Thymus (tissue), 11 donors: ENCODE measurements around the gene LRRC8E. TPM values are rescaled to one million over a fixed set of nuclear protein-coding genes. Genes with fewer than 3 reads are reported as not detected.

Source experiments
- DNase-seq, 9 donors: peaks; one replicate each; pipeline ENCODE4 v3.0.0-alpha.2; 2013; ENCODE audit warnings: low spot score in 9 of 9, low read depth in 6 of 9, missing footprints in 1 of 9
- H3K27ac ChIP-seq, 2 donors: one replicate each; pipeline ENCODE4 v1.5.1; 2013; ENCODE audit warnings: control low read depth in 1 of 2, low read depth in 1 of 2, low read length in 1 of 2, mild to moderate bottlenecking in 1 of 2, moderate library complexity in 1 of 2
- H3K27me3 ChIP-seq, 2 donors: one replicate each; pipeline ENCODE4 v1.5.1; 2013; ENCODE audit warnings: low read length in 1 of 2; ENCODE audit not compliant: control insufficient read depth in 2 of 2, insufficient read depth in 1 of 2
- H3K36me3 ChIP-seq, 2 donors: one replicate each; pipeline ENCODE4 v1.5.1; 2013; ENCODE audit warnings: low read length in 1 of 2, mild to moderate bottlenecking in 1 of 2, moderate library complexity in 1 of 2; ENCODE audit not compliant: control insufficient read depth in 2 of 2, insufficient read depth in 2 of 2
- H3K4me1 ChIP-seq, 2 donors: one replicate each; pipeline ENCODE4 v1.5.1; 2013; ENCODE audit warnings: low read length in 2 of 2; ENCODE audit not compliant: control insufficient read depth in 2 of 2, insufficient read depth in 2 of 2
- H3K4me3 ChIP-seq, 2 donors: one replicate each; pipeline ENCODE4 v1.5.1; 2013; ENCODE audit warnings: low read length in 2 of 2, control low read depth in 1 of 2, mild to moderate bottlenecking in 1 of 2
- H3K9me3 ChIP-seq, 2 donors: one replicate each; pipeline ENCODE4 v1.5.1; 2013; ENCODE audit warnings: low read length in 1 of 2, mild to moderate bottlenecking in 1 of 2; ENCODE audit not compliant: control insufficient read depth in 2 of 2, insufficient read depth in 1 of 2
- WGBS: extraction: QIAGEN DNeasy Blood & Tissue Kit; methylation state at CpG from one replicate; pipeline ENCODE4 v1.1.7; 2013; 5-methylcytosine and 5-hydroxymethylcytosine counted together
- polyA plus RNA-seq: library from polyadenylated mRNA; stranded (reverse); fragments of 200-250 nt; gene quantifications from one replicate; pipeline ENCODE4 v1.2.3, GENCODE V29; 2013
- total RNA-seq: library from RNA; stranded (reverse); fragments of 120-200 nt; gene quantifications from one replicate; pipeline ENCODE4 v1.2.4, GENCODE V29; 2013
- donor health status: healthy.

The LRRC8E gene
- total and polyA plus RNA-seq, 2 donors: 0.05 to 0.27 TPM

- no peak for DNase-seq
- 97% methylated on average over 20 of the region's 20 CpGs for WGBS
These were observed 42.7 kb upstream of the LRRC8E start for GRCh38 chr19:7845390-7846154.

DNA sequence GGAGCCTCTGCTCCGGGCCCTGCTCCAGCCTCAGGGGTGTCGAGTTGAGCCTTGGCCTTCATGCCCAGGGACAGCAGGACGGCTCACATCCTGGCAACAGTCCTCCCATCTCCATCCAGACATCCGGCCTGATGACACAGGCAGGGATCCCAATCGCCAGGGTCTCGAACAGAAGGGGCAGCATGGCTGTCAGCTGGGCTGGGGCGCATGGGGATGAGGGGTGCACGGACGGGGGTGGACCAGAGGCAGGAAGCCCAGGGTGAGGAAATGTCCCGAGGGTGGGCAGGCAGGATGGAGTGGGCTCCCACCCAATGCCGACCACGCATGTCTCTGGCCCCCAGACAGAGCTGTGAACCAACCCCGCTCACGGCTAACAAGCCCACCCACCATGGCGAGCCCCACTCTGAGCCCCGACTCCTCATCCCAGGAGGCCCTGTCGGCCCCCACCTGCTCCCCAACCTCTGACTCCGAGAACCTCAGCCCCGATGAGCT, 42.1 kb upstream of the LRRC8E start:
- DNase-seq: no peak
- Histone ChIP-seq H3K27ac (no peak overlapping the region), H3K27me3 (no peaks in the 10 kb centered on the region), H3K9me3 (peaks cover 0 to 5% of the 10 kb centered on the region in 2 donors), H3K4me1 (no peaks in the 10 kb centered on the region), H3K4me3 (no peak overlapping the region), H3K36me3 (no peaks in the 10 kb centered on the region)
- WGBS: 96% methylated on average over 19 of the region's 19 CpGs

More at GRCh38 chr19:7845390-7846154, 42.7 kb upstream of the LRRC8E start:
- no peak overlapping the region for H3K27ac ChIP-seq
- no peaks in the 10 kb centered on the region for H3K27me3 ChIP-seq
- H3K4me3 ChIP-seq: no peak overlapping the region
- H3K36me3 ChIP-seq: no peaks in the 10 kb centered on the region
- H3K4me1 ChIP-seq: no peaks in the 10 kb centered on the region
- peaks cover 0 to 7% of the 10 kb centered on the region in 2 donors for H3K9me3 ChIP-seq

DNA sequence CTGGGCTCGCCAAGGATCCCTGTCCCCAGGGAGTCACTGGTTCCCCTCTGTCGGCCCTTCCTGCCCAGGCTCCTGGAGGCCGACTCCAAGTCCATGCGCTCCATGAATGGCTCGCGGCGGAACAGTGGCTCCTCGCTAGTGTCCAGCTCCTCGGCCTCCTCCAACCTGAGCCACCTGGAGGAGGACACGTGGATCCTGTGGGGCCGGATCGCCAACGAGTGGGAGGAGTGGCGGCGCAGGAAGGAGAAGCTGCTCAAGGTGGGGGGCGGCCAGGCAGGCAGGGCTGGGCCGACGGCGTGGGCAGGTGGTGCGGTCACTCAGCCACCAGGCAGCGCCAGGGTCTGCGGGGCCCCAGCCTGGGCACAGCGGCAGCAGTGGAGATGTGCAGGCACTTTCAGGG, 40.6 kb upstream of the LRRC8E start:
- Histone ChIP-seq H3K4me3 (no peak overlapping the region), H3K4me1 (no peaks in the 10 kb centered on the region), H3K9me3 (no peaks in the 10 kb centered on the region), H3K27me3 (no peaks in the 10 kb centered on the region), H3K27ac (no peak overlapping the region), H3K36me3 (no peaks in the 10 kb centered on the region)
- 95% methylated on average over 23 of the region's 23 CpGs for WGBS
- no peak for DNase-seq

- DNase-seq: no peak
- WGBS: 97% methylated on average over 34 of the region's 34 CpGs
- Histone ChIP-seq H3K36me3 (no peaks in the 10 kb centered on the region), H3K4me3 (no peak overlapping the region), H3K27ac (no peak overlapping the region), H3K9me3 (no peaks in the 10 kb centered on the region), H3K27me3 (peaks cover 0 to 6% of the 10 kb centered on the region in 2 donors), H3K4me1 (peaks cover 4 to 8% of the 10 kb centered on the region in 2 donors)
These were observed 39.4 kb upstream of the LRRC8E start for GRCh38 chr19:7848779-7849457.

GRCh38 chr19:7849631-7849999, 38.7 kb upstream of the LRRC8E start:
- Histone ChIP-seq H3K4me3 (no peak overlapping the region), H3K27me3 (peaks cover 0 to 6% of the 10 kb centered on the region in 2 donors), H3K36me3 (no peaks in the 10 kb centered on the region), H3K27ac (no peak overlapping the region), H3K9me3 (no peaks in the 10 kb centered on the region), H3K4me1 (peaks cover 4 to 8% of the 10 kb centered on the region in 2 donors)
- no peak for DNase-seq
- WGBS: 97% methylated on average over 9 of the region's 9 CpGs

DNA sequence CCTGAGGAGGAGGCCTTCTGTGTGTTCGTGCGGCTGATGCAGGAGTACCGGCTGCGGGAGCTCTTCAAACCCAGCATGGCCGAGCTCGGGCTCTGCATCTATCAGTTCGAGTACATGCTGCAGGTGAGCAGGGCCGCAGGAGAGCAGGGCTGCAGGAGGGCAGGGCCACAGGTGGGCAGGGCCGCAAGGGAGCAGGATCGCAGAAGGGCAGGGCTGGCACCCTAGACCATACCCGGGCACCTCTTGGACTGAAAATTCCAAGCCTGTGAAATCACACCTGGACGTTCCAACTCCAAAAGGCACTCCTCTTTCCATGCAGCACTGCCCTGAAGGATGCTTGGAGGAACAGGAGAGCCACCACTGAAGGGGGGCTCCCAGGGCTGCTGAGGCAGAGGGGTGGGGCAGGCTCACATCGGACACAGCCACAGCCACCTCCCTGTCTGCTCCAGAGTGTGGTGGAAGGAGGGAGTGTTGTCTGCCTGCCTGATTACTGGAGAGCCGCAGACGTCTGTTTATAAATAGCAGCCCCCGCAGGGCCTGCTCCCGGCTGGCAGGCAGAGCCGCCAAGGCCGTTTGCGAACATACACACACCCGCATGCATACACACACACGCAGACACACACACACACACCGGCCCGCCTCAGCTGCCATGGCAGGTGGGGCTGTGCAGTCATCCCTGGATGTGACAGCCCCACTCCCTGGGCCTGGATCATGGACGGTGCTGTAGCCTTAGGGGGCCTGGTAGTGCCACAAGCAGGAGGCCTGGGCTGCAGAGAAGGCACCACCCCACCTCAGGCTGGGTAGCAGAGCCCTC, 38.1 kb upstream of the LRRC8E start:
- Histone ChIP-seq H3K4me1 (peaks cover 4 to 8% of the 10 kb centered on the region in 2 donors), H3K27me3 (peaks cover 0 to 6% of the 10 kb centered on the region in 2 donors), H3K27ac (no peak overlapping the region), H3K9me3 (no peaks in the 10 kb centered on the region), H3K36me3 (no peaks in the 10 kb centered on the region), H3K4me3 (no peak overlapping the region)
- DNase-seq: no peak
- WGBS: 97% methylated on average over 25 of the region's 25 CpGs

- H3K9me3 ChIP-seq: no peaks in the 10 kb centered on the region
- no peak for DNase-seq
- H3K4me3 ChIP-seq: no peak overlapping the region
- H3K27me3 ChIP-seq: peaks cover 0 to 6% of the 10 kb centered on the region in 2 donors
- peaks cover 4 to 8% of the 10 kb centered on the region in 2 donors for H3K4me1 ChIP-seq
- H3K36me3 ChIP-seq: peaks cover 0 to 4% of the 10 kb centered on the region in 2 donors
- 96% methylated on average over 19 of the region's 19 CpGs for WGBS
- H3K27ac ChIP-seq: no peak overlapping the region
These were observed 37.2 kb upstream of the LRRC8E start for GRCh38 chr19:7850945-7851622.

- Histone ChIP-seq H3K4me1 (peaks cover 4 to 8% of the 10 kb centered on the region in 2 donors), H3K9me3 (no peaks in the 10 kb centered on the region), H3K27ac (no peak overlapping the region), H3K27me3 (peaks cover 0 to 11% of the 10 kb centered on the region in 2 donors), H3K4me3 (no peak overlapping the region), H3K36me3 (peaks cover 0 to 4% of the 10 kb centered on the region in 2 donors)
- 96% methylated on average over 26 of the region's 26 CpGs for WGBS
- no peak for DNase-seq
These were observed 36.4 kb upstream of the LRRC8E start for GRCh38 chr19:7851623-7852500.
